Suprapubic skin (tissue), 4 donors: ENCODE data around the gene ZNF747. TPM values are rescaled to one million over a fixed set of nuclear protein-coding genes. Genes with fewer than 3 reads are reported as not detected.
A peak's percentile ranks its signal among the peaks of the same experiment; 100 is the strongest.

Experiments used
- DNase-seq, 2 donors: peaks; one replicate each; pipeline ENCODE4 v3.0.0-alpha.2; 2019; ENCODE audit warnings: low spot score in 2 of 2
- H3K27ac ChIP-seq: fragments of 200-600 bp; sonication (generic); one replicate; pipeline ENCODE4 v1.5.1; 2019
- H3K27me3 ChIP-seq: fragments of 200-600 bp; sonication (generic); one replicate; pipeline ENCODE4 v1.5.1; 2019
- H3K36me3 ChIP-seq: fragments of 200-600 bp; sonication (generic); one replicate; pipeline ENCODE4 v1.5.1; 2019
- H3K4me1 ChIP-seq: fragments of 200-600 bp; sonication (generic); one replicate; pipeline ENCODE4 v1.5.1; 2019
- H3K4me3 ChIP-seq: fragments of 200-600 bp; sonication (generic); one replicate; pipeline ENCODE4 v1.5.1; 2019; ENCODE audit warnings: mild to moderate bottlenecking
- H3K9me3 ChIP-seq: fragments of 200-600 bp; sonication (generic); one replicate; pipeline ENCODE4 v1.5.1; 2019
- EP300 ChIP-seq: sonication (generic); formaldehyde crosslinking; IDR thresholded peaks from one replicate; pipeline ENCODE4 v1.6.1; 2017; ENCODE audit warnings: antibody characterized with exemption
- POLR2A ChIP-seq, 2 donors: fragments of 450-650 bp; IDR thresholded peaks; one replicate each; pipeline ENCODE4 v1.6.1; 2017; ENCODE audit warnings: antibody characterized with exemption in 2 of 2, mild to moderate bottlenecking in 2 of 2, moderate library complexity in 2 of 2
- POLR2AphosphoS5 ChIP-seq, 3 donors: sonication (generic); formaldehyde crosslinking; IDR thresholded peaks; one replicate each; pipeline ENCODE4 v1.6.1; 2017; ENCODE audit warnings: antibody characterized with exemption in 3 of 3
- WGBS: methylation state at CpG from one replicate; pipeline ENCODE4 v1.1.5; 2018; 5-methylcytosine and 5-hydroxymethylcytosine counted together
- total RNA-seq, 4 donors: library from RNA; depleted of rRNA; stranded (reverse); fragments of >200 nt; gene quantifications; one replicate each; pipeline ENCODE4 v1.1.0, GENCODE V29; 2016
- TF ChIP-seq, protein P1 (sequence below), 2 donors: fragments of 200-600 bp in 1 of 2; fragments of 450-650 bp in 1 of 2; sonication (generic) in 1 of 2; IDR thresholded peaks; one replicate each; pipeline ENCODE4 v1.5.1; 2016 to 2019; ENCODE audit warnings: antibody characterized with exemption in 2 of 2, mild to moderate bottlenecking in 1 of 2, moderate library complexity in 1 of 2

Gene ZNF747
- total RNA-seq, 4 donors from 2014 or later: 9.4 to 15.4 (median 11.5) TPM

- Histone ChIP-seq H3K4me3 (no peak overlapping the region), H3K27ac (no peak overlapping the region), H3K4me1 (peaks cover 13% of the 10 kb centered on the region), H3K27me3 (no peaks in the 10 kb centered on the region), H3K9me3 (no peaks in the 10 kb centered on the region), H3K36me3 (no peaks in the 10 kb centered on the region)
- DNase-seq: no peak
- TF ChIP-seq POLR2AphosphoS5 (IDR thresholded peaks at IDR 0.05) (no peak), POLR2A (IDR thresholded peaks at IDR 0.05) (no peak), EP300 (no peak)
- TF ChIP-seq, protein P1, sequence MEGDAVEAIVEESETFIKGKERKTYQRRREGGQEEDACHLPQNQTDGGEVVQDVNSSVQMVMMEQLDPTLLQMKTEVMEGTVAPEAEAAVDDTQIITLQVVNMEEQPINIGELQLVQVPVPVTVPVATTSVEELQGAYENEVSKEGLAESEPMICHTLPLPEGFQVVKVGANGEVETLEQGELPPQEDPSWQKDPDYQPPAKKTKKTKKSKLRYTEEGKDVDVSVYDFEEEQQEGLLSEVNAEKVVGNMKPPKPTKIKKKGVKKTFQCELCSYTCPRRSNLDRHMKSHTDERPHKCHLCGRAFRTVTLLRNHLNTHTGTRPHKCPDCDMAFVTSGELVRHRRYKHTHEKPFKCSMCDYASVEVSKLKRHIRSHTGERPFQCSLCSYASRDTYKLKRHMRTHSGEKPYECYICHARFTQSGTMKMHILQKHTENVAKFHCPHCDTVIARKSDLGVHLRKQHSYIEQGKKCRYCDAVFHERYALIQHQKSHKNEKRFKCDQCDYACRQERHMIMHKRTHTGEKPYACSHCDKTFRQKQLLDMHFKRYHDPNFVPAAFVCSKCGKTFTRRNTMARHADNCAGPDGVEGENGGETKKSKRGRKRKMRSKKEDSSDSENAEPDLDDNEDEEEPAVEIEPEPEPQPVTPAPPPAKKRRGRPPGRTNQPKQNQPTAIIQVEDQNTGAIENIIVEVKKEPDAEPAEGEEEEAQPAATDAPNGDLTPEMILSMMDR (IDR thresholded peaks at IDR 0.05): no peak
- WGBS: 48% methylated on average over 6 of the region's 6 CpGs
These were observed 42.8 kb downstream of the ZNF747 start for GRCh38 chr16:30491744-30492308.

DNA sequence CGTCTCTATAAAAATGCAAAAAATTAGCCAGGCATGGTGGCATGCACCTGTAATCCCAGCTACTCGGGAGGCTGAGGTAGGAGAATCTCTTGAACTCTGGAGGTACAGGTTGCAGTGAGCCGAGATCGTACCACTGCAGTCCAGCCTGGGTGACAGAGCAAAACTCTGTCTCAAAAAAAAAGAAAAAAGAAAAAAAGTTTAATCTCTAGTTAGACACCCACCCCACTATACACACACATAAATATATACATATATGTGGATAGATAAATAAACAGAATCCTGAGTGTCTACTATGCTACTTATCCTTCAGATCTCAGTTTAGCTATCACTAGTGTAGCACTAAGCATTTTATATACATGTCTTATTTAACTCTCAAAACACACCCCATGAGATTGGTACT is 43.4 kb downstream of the ZNF747 start:
- no peak for TF ChIP-seq EP300
- Histone ChIP-seq H3K27ac (no peak overlapping the region), H3K9me3 (no peaks in the 10 kb centered on the region), H3K36me3 (no peaks in the 10 kb centered on the region), H3K27me3 (no peaks in the 10 kb centered on the region), H3K4me1 (peaks cover 13% of the 10 kb centered on the region), H3K4me3 (no peak overlapping the region)
- DNase-seq: no peak
- WGBS: 80% methylated on average over 4 of the region's 4 CpGs

- H3K27me3 ChIP-seq: no peaks in the 10 kb centered on the region
- no peak for DNase-seq
- H3K27ac ChIP-seq: no peak overlapping the region
- no peaks in the 10 kb centered on the region for H3K36me3 ChIP-seq
- H3K4me3 ChIP-seq: no peak overlapping the region
- no peaks in the 10 kb centered on the region for H3K9me3 ChIP-seq
- H3K4me1 ChIP-seq: peaks cover 13% of the 10 kb centered on the region
- TF ChIP-seq, protein P1 (IDR thresholded peaks at IDR 0.05): no peak
- TF ChIP-seq EP300 (no peak), POLR2AphosphoS5 (IDR thresholded peaks at IDR 0.05) (peak in 1 of 3 donors; percentile 23), POLR2A (IDR thresholded peaks at IDR 0.05) (no peak)
- WGBS: 36% methylated on average over 6 of the region's 6 CpGs
These were observed 44.4 kb downstream of the ZNF747 start for GRCh38 chr16:30490210-30490609.

GRCh38 chr16:30488764-30489605 is 45.7 kb downstream of the ZNF747 start:
- no peaks in the 10 kb centered on the region for H3K9me3 ChIP-seq
- no peak overlapping the region for H3K27ac ChIP-seq
- H3K4me3 ChIP-seq: no peak overlapping the region
- no peak for DNase-seq
- H3K4me1 ChIP-seq: peaks cover 13% of the 10 kb centered on the region
- no peaks in the 10 kb centered on the region for H3K36me3 ChIP-seq
- TF ChIP-seq EP300 (no peak), POLR2A (IDR thresholded peaks at IDR 0.05) (no peak), POLR2AphosphoS5 (IDR thresholded peaks at IDR 0.05) (no peak)
- TF ChIP-seq, protein P1 (IDR thresholded peaks at IDR 0.05): no peak
- H3K27me3 ChIP-seq: no peaks in the 10 kb centered on the region
- 75% methylated on average over 11 of the region's 11 CpGs for WGBS

GRCh38 chr16:30485818-30486436 is 48.7 kb downstream of the ZNF747 start:
- WGBS: 80% methylated on average over 5 of the region's 7 CpGs
- H3K36me3 ChIP-seq: no peaks in the 10 kb centered on the region

More at GRCh38 chr16:30485818-30486436, 48.7 kb downstream of the ZNF747 start:
- H3K27me3 ChIP-seq: no peaks in the 10 kb centered on the region
- TF ChIP-seq POLR2AphosphoS5 (IDR thresholded peaks at IDR 0.05) (no peak), EP300 (no peak), POLR2A (IDR thresholded peaks at IDR 0.05) (no peak)
- TF ChIP-seq, protein P1 (IDR thresholded peaks at IDR 0.05): no peak
- no peak overlapping the region for H3K27ac ChIP-seq
- H3K4me3 ChIP-seq: no peak overlapping the region
- H3K4me1 ChIP-seq: peaks cover 9% of the 10 kb centered on the region
- no peaks in the 10 kb centered on the region for H3K9me3 ChIP-seq
- no peak for DNase-seq
